Activated T-helper 2 cell treated with anti-CD3 and anti-CD28 coated beads, Interferon-gamma antibody, Interleukin-2, Interleukin-4, amounts not matched to agents 10 μg/mL and 5 μg/mL and 100 μg/mL, durations not matched to agents 14 hours and 24 hours and 36 hours (primary cell): ENCODE data around the gene CXCR4. TPM values are rescaled to one million over a fixed set of nuclear protein-coding genes. Genes with fewer than 3 reads are reported as not detected.

Experiments
- DNase-seq: peaks from one replicate; pipeline ENCODE4 v3.0.0; 2021; ENCODE audit warnings: low spot score
- H3K27ac Mint-ChIP-seq: one replicate; pipeline ENCODE4 v1.8.0; 2021; ENCODE audit warnings: mixed read lengths
- H3K27me3 Mint-ChIP-seq: one replicate; pipeline ENCODE4 v1.8.0; 2021; ENCODE audit warnings: low read depth, mixed read lengths
- H3K36me3 Mint-ChIP-seq: one replicate; pipeline ENCODE4 v1.8.0; 2021; ENCODE audit warnings: low read depth, mixed read lengths
- H3K4me1 Mint-ChIP-seq: one replicate; pipeline ENCODE4 v1.8.0; 2021; ENCODE audit warnings: low read depth, mixed read lengths
- H3K4me3 Mint-ChIP-seq: one replicate; pipeline ENCODE4 v1.8.0; 2021; ENCODE audit warnings: low read depth, mild to moderate bottlenecking, moderate library complexity, mixed read lengths
- H3K9me3 Mint-ChIP-seq: one replicate; pipeline ENCODE4 v1.8.0; 2021; ENCODE audit warnings: mixed read lengths
- intact Hi-C: fragments of 100-400 bp; cut with micrococcal nuclease; formaldehyde crosslinking; loops from one replicate; pipeline ENCODE4 v1.15.1; 2023
- total RNA-seq: library from RNA; stranded (reverse); gene quantifications from 2 replicates; pipeline ENCODE4 v1.2.3, GENCODE V29; 2022

The CXCR4 gene
- total RNA-seq = 140 and 144 TPM in 2 replicates

- H3K9me3 Mint-ChIP-seq = no peaks in the 10 kb centered on the region
- H3K27me3 Mint-ChIP-seq = peaks cover 21% of the 10 kb centered on the region
- H3K27ac Mint-ChIP-seq = peak within 1 kb of the TSS; percentile 96
- peak within 1 kb of the TSS; percentile 97 for H3K4me3 Mint-ChIP-seq
- H3K4me1 Mint-ChIP-seq = peaks cover 49% of the 10 kb centered on the region
- H3K36me3 Mint-ChIP-seq = peaks cover 39% of the 10 kb centered on the region
- peak; percentile 81 for DNase-seq
- intact Hi-C loops = loop anchor here (1.0 to 10.0 kb wide), 12 partner anchors 14 to 1201 kb away; partner anchors contain the start of genes CCNT2, MCM6, RAB3GAP1 and UBXN4
Measured at GRCh38 chr2:136117909-136118818, at the start of gene CXCR4. CXCR4 (minus strand) TSS chr2:136118149; CDS start chr2:136118060, 89 bp downstream.

DNA sequence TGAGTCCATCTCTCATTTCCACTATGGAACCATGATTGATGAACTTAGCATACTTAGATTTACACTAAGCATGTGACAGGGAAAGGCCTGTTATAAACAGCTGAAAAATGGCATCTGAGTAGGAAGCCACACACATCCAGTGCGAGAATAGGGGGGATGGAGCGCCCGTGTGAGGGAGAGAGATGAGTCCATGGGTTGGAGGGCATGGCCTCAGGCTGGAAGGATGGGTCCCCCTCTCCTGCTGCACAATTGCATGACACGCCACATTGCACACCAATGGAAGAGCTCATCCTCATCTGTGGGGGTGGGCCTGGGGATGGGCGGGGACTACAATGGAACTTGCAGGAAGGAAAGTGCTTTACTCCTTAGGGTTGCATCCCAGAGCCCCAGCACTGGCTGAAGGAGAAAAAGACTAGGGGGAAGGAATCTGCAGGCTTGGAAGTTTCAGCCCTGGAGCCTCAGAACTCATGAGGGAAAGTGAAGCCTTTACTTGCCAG is 46.4 kb upstream of the CXCR4 start:
- intact Hi-C loops = no loop called here
- H3K4me1 Mint-ChIP-seq = peaks cover 4% of the 10 kb centered on the region
- no peak for DNase-seq
- H3K27ac Mint-ChIP-seq = no peak overlapping the region
- no peaks in the 10 kb centered on the region for H3K36me3 Mint-ChIP-seq
- H3K27me3 Mint-ChIP-seq = peaks cover 5% of the 10 kb centered on the region
- H3K4me3 Mint-ChIP-seq = no peak overlapping the region
- no peaks in the 10 kb centered on the region for H3K9me3 Mint-ChIP-seq

DNA sequence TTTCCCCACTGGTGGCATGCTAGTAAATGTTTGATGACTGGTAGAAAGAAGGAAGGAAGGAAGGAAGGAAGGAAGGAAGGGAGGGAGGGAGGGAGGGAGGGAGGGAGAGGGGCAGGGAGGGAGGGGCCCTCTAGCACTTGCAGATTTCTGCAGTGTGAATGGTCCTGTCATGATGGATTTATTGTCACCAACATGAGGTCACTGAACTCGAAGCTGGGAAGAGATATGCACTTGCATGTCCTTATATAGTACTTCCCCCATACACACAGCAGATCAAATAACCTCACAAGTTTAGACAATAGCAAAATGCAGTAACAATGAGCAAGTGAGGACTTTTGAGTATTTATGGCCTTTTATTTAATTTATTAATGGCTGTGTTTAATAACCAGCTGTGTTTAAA is 44.5 kb upstream of the CXCR4 start:
- Mint-ChIP-seq H3K9me3 (no peaks in the 10 kb centered on the region), H3K36me3 (no peaks in the 10 kb centered on the region), H3K27me3 (peaks cover 6% of the 10 kb centered on the region), H3K4me3 (no peak overlapping the region), H3K4me1 (peaks cover 4% of the 10 kb centered on the region), H3K27ac (no peak overlapping the region)
- intact Hi-C loops = no loop called here
- DNase-seq = no peak

DNA sequence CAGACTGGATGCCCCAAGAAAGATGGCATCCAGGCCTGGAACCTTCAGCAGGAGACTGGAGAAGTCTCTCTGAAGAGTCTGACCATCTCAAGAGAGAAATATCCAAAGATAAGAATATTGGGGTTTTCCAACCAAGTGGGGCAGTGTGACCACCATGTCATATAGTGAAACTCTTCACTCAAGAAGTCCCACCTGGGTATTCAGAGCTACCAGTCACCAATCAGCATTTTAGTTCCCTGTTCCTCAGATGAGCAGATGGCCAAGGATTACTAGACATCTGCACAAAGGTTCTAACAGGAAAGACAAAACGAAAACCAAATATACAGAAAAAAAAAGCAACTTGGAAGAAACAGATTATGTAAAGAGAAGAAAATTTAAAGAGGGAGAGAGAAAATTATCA is 38.5 kb upstream of the CXCR4 start:
- H3K36me3 Mint-ChIP-seq = no peaks in the 10 kb centered on the region

GRCh38 chr2:136154384-136154783 is 36.4 kb upstream of the CXCR4 start:
- Mint-ChIP-seq H3K4me3 (no peak overlapping the region), H3K27ac (no peak overlapping the region), H3K27me3 (peaks cover 28% of the 10 kb centered on the region), H3K36me3 (no peaks in the 10 kb centered on the region), H3K9me3 (no peaks in the 10 kb centered on the region), H3K4me1 (peaks cover 13% of the 10 kb centered on the region)
- intact Hi-C loops = no loop called here
- DNase-seq = no peak

More for the DNA sequence above, 38.5 kb upstream of the CXCR4 start:
- no peaks in the 10 kb centered on the region for H3K9me3 Mint-ChIP-seq
- no peak overlapping the region for H3K4me3 Mint-ChIP-seq
- H3K27me3 Mint-ChIP-seq = peaks cover 24% of the 10 kb centered on the region
- no peak overlapping the region for H3K27ac Mint-ChIP-seq
- no peak for DNase-seq
- intact Hi-C loops = no loop called here
- H3K4me1 Mint-ChIP-seq = peaks cover 6% of the 10 kb centered on the region

GRCh38 chr2:136151021-136151971 is 33.3 kb upstream of the CXCR4 start:
- intact Hi-C loops = no loop called here
- Mint-ChIP-seq H3K27ac (no peak overlapping the region), H3K4me3 (no peak overlapping the region), H3K36me3 (no peaks in the 10 kb centered on the region), H3K9me3 (peaks cover 4% of the 10 kb centered on the region), H3K4me1 (peaks cover 13% of the 10 kb centered on the region), H3K27me3 (peaks cover 35% of the 10 kb centered on the region)
- no peak for DNase-seq

DNA sequence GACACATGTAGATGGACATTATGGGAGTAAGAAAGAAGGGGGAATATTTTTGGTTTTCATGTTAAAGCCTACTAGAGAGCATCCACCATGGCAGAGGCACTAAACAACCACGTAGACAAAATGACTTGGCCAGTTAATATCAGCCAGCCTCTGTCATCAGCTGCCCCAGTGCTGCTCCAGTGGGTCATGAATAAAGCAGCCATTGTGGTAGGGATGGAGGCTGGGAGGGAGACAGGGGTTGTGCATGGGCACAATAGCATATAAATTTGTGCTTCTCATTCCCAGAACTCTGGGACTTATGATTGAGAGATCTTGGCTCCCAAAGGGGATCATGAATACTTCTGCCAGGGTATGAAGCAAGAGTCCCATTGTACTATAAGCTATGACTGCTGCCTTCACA is 31.1 kb upstream of the CXCR4 start:
- no peaks in the 10 kb centered on the region for H3K36me3 Mint-ChIP-seq
- H3K4me3 Mint-ChIP-seq = no peak overlapping the region
- no peak for DNase-seq
- peaks cover 47% of the 10 kb centered on the region for H3K27me3 Mint-ChIP-seq
- H3K9me3 Mint-ChIP-seq = peaks cover 4% of the 10 kb centered on the region
- intact Hi-C loops = no loop called here
- H3K27ac Mint-ChIP-seq = no peak overlapping the region
- H3K4me1 Mint-ChIP-seq = peaks cover 13% of the 10 kb centered on the region

DNA sequence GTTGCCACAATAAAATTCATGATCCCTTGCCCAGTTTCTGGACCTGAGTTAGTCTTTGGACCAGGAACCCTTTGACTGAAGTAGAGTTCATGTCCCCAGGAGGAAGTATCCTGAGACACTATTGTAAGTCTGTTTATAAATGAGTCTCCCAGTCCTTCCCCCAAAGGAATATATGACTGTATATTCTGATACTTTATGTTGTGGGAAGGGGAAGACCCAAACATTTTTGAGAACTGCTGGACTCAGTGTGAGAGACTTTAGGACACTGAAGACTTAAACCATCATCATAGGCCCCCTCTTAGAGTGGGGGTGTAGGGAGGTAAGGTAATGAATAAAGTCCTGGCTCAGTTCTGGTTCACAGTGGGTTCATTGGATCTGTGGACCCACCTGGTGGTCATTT is 28.6 kb upstream of the CXCR4 start:
- Mint-ChIP-seq H3K27me3 (peaks cover 48% of the 10 kb centered on the region), H3K27ac (no peak overlapping the region), H3K36me3 (no peaks in the 10 kb centered on the region), H3K4me1 (peaks cover 9% of the 10 kb centered on the region), H3K4me3 (no peak overlapping the region), H3K9me3 (peaks cover 4% of the 10 kb centered on the region)
- intact Hi-C loops = no loop called here
- no peak for DNase-seq

DNA sequence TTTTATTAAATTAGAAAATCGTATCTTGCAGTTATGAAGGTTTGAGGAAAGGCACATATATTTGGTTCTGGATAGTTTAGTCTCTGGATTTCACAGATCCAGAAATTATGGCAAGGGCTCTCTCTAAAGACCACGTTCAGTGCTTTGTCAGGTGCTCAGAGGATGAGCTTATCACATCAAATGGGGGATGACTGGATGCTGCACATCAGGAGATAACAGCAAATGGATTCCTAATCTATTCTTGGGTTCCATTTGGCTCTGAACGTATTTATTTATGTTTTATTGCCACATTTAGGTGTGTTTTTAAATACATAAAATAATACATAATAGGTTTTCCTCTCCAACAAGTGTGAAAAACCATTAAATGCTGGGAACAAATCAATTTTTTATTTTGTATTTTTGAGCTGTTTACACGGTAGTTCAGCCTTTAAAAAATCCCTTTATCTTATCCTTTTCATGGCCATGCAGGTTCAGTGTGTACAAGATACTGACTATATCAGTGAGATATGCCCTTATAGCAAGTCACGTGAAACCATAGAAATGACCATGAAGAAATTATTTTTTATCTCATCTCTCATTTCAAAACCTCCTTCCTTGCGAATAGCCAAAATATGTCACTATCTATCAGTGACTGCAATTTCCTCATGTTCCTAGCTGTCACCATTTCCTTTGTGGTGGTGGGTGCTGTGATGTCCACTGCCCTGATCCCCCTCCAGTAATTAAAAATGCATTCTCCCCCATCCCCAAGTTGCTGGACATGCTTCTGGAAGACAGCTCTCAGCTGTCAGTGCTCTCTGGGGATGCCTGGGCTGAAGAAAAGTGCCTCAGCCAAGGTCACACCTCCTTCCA is 25.9 kb upstream of the CXCR4 start:
- Mint-ChIP-seq H3K4me3 (no peak overlapping the region), H3K9me3 (peaks cover 4% of the 10 kb centered on the region), H3K36me3 (no peaks in the 10 kb centered on the region), H3K4me1 (peaks cover 10% of the 10 kb centered on the region), H3K27me3 (peaks cover 51% of the 10 kb centered on the region), H3K27ac (no peak overlapping the region)
- intact Hi-C loops = no loop called here
- DNase-seq = no peak

GRCh38 chr2:136141510-136142149 is 23.7 kb upstream of the CXCR4 start:
- Mint-ChIP-seq H3K4me3 (no peak overlapping the region), H3K27me3 (peaks cover 66% of the 10 kb centered on the region), H3K27ac (no peak overlapping the region), H3K4me1 (peaks cover 25% of the 10 kb centered on the region), H3K9me3 (no peaks in the 10 kb centered on the region), H3K36me3 (no peaks in the 10 kb centered on the region)
- intact Hi-C loops = no loop called here
- no peak for DNase-seq

DNA sequence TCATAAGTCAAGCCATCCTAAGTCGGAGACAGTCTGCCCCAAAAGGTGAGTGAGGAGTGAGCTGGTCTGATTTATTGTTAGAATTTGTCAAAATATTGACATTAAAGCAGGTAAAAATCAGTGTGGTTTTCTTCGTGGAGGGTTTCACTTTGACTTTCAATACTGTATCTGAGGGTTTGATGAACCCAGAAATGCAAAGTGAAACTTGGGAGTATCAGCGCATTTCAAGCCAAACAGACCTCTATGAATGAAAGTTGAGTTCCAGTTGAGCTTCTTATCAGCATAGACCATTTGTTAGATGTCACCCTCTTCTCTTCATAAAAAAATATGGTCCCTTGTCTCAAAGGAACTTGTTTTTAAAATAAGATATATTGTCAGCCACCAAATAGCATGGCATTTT is 21.7 kb upstream of the CXCR4 start:
- Mint-ChIP-seq H3K9me3 (no peaks in the 10 kb centered on the region), H3K4me1 (peaks cover 45% of the 10 kb centered on the region), H3K27ac (no peak overlapping the region), H3K36me3 (no peaks in the 10 kb centered on the region), H3K27me3 (peaks cover 58% of the 10 kb centered on the region), H3K4me3 (no peak overlapping the region)
- intact Hi-C loops = loop anchor here (10.0 kb wide), 1 partner anchor 475 kb away; no protein-coding TSS in a partner anchor
- no peak for DNase-seq
